RWPE2 (cell line): ENCODE measurements around the gene LOXL4.
A peak's percentile ranks its signal among the peaks of the same experiment; 100 is the strongest.

ENCODE experiments used
- ATAC-seq: fragments of 200-7000 bp; cut with Tn5 transposase; 3 replicates; pipeline ENCODE4 v1.9.1; 2021; ENCODE audit warnings: low read depth
- DNase-seq: peaks from one replicate; pipeline ENCODE4 v3.0.0-alpha.2; 2020; ENCODE audit warnings: low spot score
- H3K27ac ChIP-seq: fragments of 450-650 bp; 2 replicates; pipeline ENCODE4 v1.5.1; 2017; ENCODE audit warnings: mild to moderate bottlenecking; ENCODE audit not compliant: poor library complexity, severe bottlenecking
- H3K27me3 ChIP-seq: fragments of 250-450 bp; sonication (Bioruptor Pico); 2 replicates; pipeline ENCODE4 v1.5.1; 2021; ENCODE audit warnings: mild to moderate bottlenecking, moderate library complexity; ENCODE audit not compliant: insufficient read depth, poor library complexity, severe bottlenecking
- H3K36me3 ChIP-seq: fragments of 250-450 bp; sonication (Bioruptor Pico); 2 replicates; pipeline ENCODE4 v1.5.1; 2020; ENCODE audit warnings: low read depth, mild to moderate bottlenecking, moderate library complexity
- H3K4me1 ChIP-seq: fragments of 250-450 bp; sonication (Bioruptor Pico); 2 replicates; pipeline ENCODE4 v1.5.1; 2021; ENCODE audit warnings: mild to moderate bottlenecking, moderate library complexity; ENCODE audit not compliant: insufficient read depth, poor library complexity, severe bottlenecking
- H3K4me3 ChIP-seq: fragments of 250-450 bp; sonication (Bioruptor Pico); 2 replicates; pipeline ENCODE4 v1.5.1; 2021; ENCODE audit warnings: mild to moderate bottlenecking, moderate library complexity; ENCODE audit not compliant: severe bottlenecking
- H3K9me3 ChIP-seq: fragments of 250-450 bp; sonication (Bioruptor Pico); 2 replicates; pipeline ENCODE4 v1.5.1; 2021; ENCODE audit warnings: mild to moderate bottlenecking, moderate library complexity; ENCODE audit not compliant: severe bottlenecking
- CTCF ChIP-seq: fragments of 450-650 bp; IDR thresholded peaks from one replicate; pipeline ENCODE4 v1.5.1; 2017; ENCODE audit warnings: mild to moderate bottlenecking, moderate library complexity; ENCODE audit not compliant: poor library complexity, severe bottlenecking

The LOXL4 gene

GRCh38 chr10:98276311-98276710, 8.3 kb upstream of the LOXL4 start:
- DNase-seq (peak; percentile 3), ATAC-seq (no peak)
- no peaks in the 10 kb centered on the region for H3K4me1 ChIP-seq
- TF ChIP-seq CTCF, result no peak
- H3K27ac ChIP-seq, result no peak overlapping the region
- no peaks in the 10 kb centered on the region for H3K27me3 ChIP-seq
- no peaks in the 10 kb centered on the region for H3K36me3 ChIP-seq
- no peaks in the 10 kb centered on the region for H3K9me3 ChIP-seq
- no peak overlapping the region for H3K4me3 ChIP-seq

- peak; percentile 1 for DNase-seq
- H3K4me1 ChIP-seq, result peaks cover 3% of the 10 kb centered on the region
- no peaks in the 10 kb centered on the region for H3K36me3 ChIP-seq
- H3K27me3 ChIP-seq, result no peaks in the 10 kb centered on the region
- TF ChIP-seq CTCF, result no peak
- no peak for ATAC-seq
- H3K27ac ChIP-seq, result no peak overlapping the region
- H3K9me3 ChIP-seq, result no peaks in the 10 kb centered on the region
- no peak overlapping the region for H3K4me3 ChIP-seq
Measured at GRCh38 chr10:98274562-98274961, 6.6 kb upstream of the LOXL4 start.

GRCh38 chr10:98273057-98273850, 5.3 kb upstream of the LOXL4 start:
- Histone ChIP-seq H3K27ac (no peak overlapping the region), H3K27me3 (no peaks in the 10 kb centered on the region), H3K36me3 (no peaks in the 10 kb centered on the region), H3K4me3 (no peak overlapping the region), H3K4me1 (peaks cover 4% of the 10 kb centered on the region), H3K9me3 (no peaks in the 10 kb centered on the region)
- no peak for TF ChIP-seq CTCF
- DNase-seq (peak; percentile 4), ATAC-seq (no peak)

- TF ChIP-seq CTCF, result no peak
- H3K4me1 ChIP-seq, result peaks cover 4% of the 10 kb centered on the region
- no peak for ATAC-seq
Measured at GRCh38 chr10:98272656-98273055, 4.7 kb upstream of the LOXL4 start.

GRCh38 chr10:98272245-98272644, 4.3 kb upstream of the LOXL4 start:
- ATAC-seq, result no peak
- no peaks in the 10 kb centered on the region for H3K36me3 ChIP-seq
- TF ChIP-seq CTCF, result no peak
- H3K4me1 ChIP-seq, result peaks cover 4% of the 10 kb centered on the region
- peak; percentile 37 for DNase-seq
- H3K4me3 ChIP-seq, result no peak overlapping the region
- no peak overlapping the region for H3K27ac ChIP-seq
- H3K27me3 ChIP-seq, result no peaks in the 10 kb centered on the region
- no peaks in the 10 kb centered on the region for H3K9me3 ChIP-seq

More at GRCh38 chr10:98272656-98273055, 4.7 kb upstream of the LOXL4 start:
- Histone ChIP-seq H3K36me3 (no peaks in the 10 kb centered on the region), H3K27ac (no peak overlapping the region), H3K9me3 (no peaks in the 10 kb centered on the region), H3K4me3 (no peak overlapping the region), H3K27me3 (no peaks in the 10 kb centered on the region)
- no peak for DNase-seq
